Esophagus squamous epithelium (tissue), 4 donors: ENCODE results near the gene OR2AK2.

Experiments used
- POLR2A ChIP-seq, 4 donors: fragments of 450-650 bp; IDR thresholded peaks; one replicate each; pipeline ENCODE4 v1.6.1; 2017; ENCODE audit warnings: antibody characterized with exemption in 4 of 4, mild to moderate bottlenecking in 4 of 4, moderate library complexity in 3 of 4
- TF ChIP-seq, protein P1 (sequence below), 6 experiments: fragments of 450-650 bp in 4 of 6; fragments of 200-600 bp in 2 of 6; sonication (generic) in 2 of 6; IDR thresholded peaks; one replicate each; pipeline ENCODE4 v1.5.1; 2016 to 2019; ENCODE audit warnings: antibody characterized with exemption in 6 of 6, mild to moderate bottlenecking in 4 of 6, moderate library complexity in 4 of 6

DNA sequence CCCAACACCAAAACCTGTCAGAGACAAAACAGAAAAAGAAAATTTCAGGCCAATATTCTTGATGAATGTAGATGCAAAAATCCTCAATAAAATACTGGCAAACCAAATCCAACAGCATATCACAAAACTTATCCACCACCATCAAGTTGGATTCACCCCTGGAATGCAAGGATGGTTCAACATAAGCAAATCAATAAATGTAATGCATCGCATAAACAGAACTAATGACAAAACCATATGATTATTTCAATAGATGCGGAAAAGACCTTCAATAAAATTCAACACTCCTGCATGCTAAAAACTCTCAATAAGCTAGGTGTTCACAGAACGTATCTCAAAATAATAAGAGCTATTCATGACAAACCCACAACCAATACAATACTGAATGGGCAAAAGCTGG, 44.6 kb downstream of the OR2AK2 start:
- TF ChIP-seq, protein P1, sequence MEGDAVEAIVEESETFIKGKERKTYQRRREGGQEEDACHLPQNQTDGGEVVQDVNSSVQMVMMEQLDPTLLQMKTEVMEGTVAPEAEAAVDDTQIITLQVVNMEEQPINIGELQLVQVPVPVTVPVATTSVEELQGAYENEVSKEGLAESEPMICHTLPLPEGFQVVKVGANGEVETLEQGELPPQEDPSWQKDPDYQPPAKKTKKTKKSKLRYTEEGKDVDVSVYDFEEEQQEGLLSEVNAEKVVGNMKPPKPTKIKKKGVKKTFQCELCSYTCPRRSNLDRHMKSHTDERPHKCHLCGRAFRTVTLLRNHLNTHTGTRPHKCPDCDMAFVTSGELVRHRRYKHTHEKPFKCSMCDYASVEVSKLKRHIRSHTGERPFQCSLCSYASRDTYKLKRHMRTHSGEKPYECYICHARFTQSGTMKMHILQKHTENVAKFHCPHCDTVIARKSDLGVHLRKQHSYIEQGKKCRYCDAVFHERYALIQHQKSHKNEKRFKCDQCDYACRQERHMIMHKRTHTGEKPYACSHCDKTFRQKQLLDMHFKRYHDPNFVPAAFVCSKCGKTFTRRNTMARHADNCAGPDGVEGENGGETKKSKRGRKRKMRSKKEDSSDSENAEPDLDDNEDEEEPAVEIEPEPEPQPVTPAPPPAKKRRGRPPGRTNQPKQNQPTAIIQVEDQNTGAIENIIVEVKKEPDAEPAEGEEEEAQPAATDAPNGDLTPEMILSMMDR (IDR thresholded peaks at IDR 0.05) = no peak
- TF ChIP-seq POLR2A (IDR thresholded peaks at IDR 0.05) = no peak
